GM18873 (cell line): ENCODE data around the gene KDM6A.
A peak's percentile ranks its signal among the peaks of the same experiment; 100 is the strongest.
"Not testable (repeated sequence)": the region's sequence is repeated elsewhere in the genome, so short reads cannot be mapped to it uniquely, and the experiment has no call there.

Source experiments
- ATAC-seq: cut with Tn5 transposase; IDR thresholded peaks from one replicate; pipeline ENCODE4 v1.9.1; 2021; ENCODE audit warnings: mild to moderate bottlenecking, moderate library complexity, moderate number of reproducible peaks; ENCODE audit not compliant: unreplicated experiment, low FRiP score

Gene KDM6A

DNA sequence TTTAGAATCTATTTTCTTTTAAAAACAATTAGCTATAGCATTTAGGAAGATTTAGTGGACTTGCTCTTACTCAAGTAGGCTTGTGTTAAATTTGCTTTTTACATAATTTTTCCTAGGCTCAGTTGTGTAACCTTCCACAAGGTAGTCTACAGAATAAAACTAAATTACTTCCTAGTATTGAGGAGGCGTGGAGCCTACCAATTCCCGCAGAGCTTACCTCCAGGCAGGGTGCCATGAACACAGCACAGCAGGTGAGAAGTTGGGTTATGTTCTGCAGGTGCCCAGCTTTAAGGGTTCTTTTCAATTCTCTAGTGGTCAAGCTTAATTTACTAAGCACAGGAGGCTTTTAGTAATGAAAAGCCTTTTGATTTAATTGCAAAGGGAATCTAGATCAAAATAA is 186.9 kb downstream of the KDM6A start:
- ATAC-seq: not testable (repeated sequence)

DNA sequence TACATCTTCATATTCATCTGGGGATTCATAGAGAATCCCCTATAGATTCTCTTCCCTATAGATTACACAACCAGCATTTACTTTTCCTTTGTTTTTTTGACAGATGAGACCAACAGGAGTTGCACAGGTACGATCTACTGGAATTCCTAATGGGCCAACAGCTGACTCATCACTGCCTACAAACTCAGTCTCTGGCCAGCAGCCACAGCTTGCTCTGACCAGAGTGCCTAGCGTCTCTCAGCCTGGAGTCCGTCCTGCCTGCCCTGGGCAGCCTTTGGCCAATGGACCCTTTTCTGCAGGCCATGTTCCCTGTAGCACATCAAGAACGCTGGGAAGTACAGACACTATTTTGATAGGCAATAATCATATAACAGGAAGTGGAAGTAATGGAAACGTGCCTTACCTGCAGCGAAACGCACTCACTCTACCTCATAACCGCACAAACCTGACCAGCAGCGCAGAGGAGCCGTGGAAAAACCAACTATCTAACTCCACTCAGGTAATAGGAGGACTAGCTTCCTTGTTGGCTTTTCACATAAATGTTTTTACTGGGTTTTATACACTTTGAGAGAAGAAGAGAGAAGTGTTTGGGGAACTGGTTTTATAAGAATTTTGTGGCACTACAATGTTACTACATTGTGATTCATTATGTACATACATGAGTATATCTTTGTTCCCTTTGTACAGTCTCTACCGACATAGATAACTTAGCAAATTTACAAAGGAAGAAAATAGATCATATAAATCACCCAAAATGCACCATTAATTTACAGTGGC is 190.5 kb downstream of the KDM6A start:
- no peak for ATAC-seq

DNA sequence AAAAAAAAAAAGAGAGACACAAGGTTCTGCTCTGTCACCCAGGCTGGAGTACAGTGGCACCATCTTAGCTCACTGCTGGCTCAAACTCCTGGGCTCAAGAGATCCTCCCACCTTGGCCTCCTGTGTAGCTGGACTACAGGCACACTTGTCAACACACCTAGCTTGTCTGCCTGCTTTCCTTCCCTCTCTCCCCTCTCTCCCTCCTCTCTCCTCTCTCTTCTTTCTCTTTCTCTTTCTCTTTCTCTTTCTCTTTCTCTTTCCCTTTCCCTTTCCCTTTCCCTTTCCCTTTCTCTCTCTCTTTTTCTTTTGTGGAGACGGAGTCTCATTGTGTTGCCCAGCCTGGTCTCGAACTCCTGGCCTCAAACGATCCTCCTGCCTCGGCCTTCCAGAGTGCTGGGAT is 195.6 kb downstream of the KDM6A start:
- ATAC-seq: no peak

DNA sequence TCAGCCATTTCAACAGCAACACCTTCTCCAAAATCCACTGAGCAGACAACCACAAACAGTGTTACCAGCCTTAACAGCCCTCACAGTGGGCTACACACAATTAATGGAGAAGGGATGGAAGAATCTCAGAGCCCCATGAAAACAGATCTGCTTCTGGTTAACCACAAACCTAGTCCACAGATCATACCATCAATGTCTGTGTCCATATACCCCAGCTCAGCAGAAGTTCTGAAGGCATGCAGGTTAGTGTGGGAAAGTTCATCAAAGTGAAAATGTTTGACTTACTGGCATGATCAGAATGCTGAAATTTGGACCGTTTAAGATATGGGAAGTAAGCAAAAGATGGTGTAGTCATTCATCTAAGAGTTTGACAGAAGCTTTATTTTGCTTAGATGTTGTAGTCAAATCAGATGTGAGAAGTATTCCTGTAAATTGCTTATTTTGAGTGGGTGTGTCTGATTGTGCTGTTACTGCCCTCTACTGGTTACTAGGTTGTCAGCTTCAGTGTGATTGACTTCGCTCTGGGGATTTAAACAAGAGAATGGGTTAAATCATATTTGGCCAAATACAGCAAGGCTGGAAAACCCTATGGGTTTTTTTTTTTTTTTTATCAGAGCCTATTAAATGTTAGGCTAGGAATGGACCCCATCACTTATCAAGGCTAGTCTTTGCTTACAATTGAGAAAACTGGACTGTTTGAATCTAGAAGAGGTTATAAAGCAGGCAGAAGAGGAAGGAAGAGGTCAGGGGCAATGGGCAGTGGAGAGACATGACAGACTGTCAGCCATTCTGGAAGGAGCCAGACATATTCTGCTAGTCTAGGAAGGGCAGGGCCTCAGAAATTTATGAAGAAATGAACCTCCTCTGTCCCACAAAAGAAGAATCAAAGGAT is 197.4 kb downstream of the KDM6A start:
- ATAC-seq: no peak

DNA sequence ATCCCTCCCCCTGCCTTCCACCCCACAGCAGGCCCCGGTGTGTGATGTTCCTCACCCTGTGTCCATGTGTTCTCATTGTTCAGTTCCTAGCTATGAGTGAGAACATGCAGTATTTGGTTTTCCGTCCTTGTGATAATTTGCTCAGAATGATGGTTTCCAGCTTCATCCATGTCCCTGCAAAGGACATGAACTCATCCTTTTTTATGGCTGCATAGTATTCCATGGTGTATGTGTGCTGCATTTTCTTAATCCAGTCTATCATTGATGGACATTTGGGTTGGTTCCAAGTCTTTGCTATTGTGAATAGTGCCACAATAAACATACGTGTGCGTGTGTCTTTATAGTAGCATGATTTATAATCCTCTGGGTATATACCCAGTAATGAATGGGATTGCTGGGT is 200.0 kb downstream of the KDM6A start:
- ATAC-seq: not testable (repeated sequence)

DNA sequence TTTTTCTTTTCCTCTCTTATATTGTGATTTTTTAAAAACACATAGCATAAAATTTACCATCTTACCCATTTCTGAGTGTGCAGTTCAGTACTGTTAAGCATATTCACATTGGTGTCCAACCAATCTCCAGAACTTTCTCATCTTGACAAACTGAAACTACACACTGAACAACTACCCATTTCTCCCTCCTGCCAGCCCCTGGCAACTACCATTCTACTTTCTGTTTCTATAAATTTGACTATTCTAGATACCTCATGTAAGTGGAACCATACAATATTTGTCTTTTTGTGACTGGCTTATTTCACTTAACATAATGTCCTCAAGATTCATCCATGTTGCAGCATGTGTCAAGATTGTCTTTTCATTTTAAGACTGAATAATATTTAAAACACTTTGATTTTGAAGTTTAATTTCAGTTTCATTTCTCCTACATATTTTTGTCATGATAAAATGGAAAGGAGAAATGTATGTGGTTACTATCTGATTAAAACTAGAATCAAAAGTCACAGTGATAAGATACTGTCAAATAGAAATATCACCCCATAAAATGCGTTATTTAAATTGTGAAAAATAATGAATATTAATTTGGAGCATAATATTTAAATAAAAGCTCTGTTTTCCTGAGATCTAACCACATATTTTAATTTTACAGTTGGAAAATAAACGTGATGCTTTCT is 204.9 kb downstream of the KDM6A start:
- peak; percentile 93 for ATAC-seq

DNA sequence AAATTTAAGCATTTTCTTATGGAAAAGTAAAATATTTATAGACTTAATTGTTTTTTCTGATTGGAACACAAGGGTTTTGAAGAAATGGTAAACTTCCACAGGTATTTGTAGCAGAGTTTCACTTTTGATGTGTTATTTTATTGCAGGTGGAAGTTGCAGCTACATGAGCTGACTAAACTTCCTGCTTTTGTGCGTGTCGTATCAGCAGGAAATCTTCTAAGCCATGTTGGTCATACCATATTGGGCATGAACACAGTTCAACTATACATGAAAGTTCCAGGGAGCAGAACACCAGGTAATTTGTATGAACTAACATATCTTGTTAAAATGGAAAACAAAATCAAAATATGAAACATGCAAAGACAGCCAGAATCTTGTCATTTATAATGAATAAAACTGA is 210.3 kb downstream of the KDM6A start:
- no peak for ATAC-seq

DNA sequence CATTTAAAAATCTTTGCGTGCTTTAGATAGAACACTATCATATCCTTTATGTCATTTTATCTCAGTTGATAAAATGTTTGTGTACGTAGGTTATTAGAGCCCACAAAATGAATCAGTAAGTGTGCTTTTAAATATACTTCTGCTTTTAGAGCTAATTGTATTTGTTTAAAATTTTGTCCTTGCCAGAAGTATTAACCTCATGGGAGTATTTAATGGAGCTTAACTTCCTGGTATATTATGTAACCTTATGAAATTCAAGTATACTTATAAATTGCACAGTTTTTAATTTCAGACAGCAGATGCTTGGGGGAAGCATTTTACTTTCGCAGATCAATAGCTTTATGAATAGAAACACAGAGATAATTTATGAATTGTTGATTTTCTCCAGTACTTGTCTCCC is 237.5 kb downstream of the KDM6A start:
- no peak for ATAC-seq

DNA sequence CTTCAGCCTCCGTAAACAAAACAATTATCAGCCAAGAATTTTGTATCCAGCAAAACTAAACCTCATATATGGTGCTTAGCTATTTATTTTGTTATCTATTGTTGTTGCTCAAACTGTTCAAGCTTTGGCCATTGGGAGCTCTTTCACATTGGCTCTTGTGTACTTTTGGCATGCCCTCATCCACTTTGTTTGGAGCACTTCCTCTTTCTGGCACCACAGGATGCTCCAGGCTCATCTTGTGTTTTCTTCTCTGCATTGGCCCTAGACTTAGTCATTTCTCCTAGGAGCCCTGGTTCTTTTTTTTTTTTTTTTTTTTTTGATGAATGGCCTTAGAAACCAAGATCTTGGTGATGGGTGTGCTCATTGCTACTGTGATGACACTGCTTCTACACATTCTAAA is 253.2 kb downstream of the KDM6A start:
- ATAC-seq: no peak

DNA sequence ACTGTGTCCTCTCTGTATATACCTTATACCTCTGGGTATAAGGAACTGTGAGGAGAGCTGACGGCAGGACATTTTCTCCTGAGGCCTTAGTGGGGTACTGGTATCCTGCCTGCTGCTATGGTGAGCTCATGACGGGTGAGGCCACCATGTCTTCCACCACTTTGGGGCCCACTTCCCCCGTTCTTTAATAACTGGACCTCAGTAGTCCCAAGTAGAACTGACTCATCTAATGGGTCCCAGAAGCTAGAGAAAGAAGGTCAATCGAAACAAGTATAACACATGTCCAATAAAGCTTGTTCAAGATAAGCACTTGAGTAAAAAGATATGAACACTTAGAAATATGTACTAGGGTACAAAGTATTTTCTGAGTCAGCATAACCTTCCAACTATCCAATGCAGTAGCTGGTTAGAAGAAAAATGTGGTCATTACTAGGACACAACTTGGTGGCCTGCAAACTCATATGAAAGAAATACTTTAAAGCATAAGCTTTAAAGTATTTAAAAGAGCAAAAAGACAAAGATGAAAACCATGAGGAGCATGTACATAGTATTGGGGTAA is 256.0 kb downstream of the KDM6A start:
- no peak for ATAC-seq

DNA sequence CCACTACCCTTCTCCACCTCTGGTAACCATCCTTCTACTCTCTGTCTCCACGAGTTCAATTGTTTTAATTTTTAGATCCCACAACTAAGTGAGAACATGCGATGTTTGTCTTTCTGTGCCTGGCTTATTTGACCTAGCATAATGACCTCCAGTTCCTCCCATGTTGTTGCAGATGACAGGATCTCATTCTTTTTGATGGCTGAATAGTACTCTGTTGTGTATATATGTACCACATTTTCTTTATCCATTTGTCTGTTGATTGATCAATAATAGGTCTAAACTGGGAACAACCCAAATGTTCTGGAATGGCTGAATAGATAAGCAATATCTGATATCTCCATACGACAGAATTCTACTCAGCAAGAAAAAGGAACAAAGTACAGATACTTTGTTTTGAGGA is 260.5 kb downstream of the KDM6A start:
- no peak for ATAC-seq

DNA sequence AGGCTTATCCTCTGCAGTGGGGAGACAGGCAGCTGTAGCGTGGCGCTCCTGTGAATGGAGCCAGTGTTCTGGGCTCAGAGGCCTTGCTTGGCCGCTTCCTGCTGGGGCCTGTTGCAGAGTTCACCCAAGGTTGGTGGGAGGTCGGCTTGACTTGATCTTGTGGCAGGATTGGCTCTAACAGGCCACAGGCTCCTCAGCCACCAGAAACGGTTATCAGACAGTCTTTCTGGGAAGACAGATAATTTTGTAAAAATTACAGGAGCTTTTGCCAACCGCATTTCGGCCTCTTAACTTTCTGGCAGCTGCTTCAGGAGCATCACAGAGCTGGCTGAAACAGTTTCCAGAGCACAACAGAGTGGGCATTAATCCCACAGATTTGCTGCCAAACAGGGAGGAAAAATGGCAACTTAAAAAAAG is 261.3 kb downstream of the KDM6A start:
- ATAC-seq: no peak

DNA sequence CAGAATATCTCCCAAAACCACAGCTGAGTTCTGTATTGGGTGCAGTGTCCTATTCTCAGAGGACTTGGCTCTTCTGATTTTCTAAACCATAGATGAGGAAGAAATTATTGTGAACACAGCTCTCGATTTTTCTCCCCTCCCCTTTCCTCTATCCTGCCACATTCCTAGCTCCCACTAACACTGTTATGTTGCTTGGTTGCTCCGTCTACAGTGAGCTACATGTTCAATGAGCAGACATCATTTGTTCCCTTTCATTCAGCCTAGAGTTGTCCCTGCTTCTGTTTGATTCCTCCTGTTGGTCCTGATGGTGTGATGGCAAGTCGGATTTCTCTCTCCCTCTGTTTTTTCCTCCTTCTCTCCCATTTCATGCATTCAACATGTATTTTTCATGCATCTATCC is 261.8 kb downstream of the KDM6A start:
- ATAC-seq: no peak

DNA sequence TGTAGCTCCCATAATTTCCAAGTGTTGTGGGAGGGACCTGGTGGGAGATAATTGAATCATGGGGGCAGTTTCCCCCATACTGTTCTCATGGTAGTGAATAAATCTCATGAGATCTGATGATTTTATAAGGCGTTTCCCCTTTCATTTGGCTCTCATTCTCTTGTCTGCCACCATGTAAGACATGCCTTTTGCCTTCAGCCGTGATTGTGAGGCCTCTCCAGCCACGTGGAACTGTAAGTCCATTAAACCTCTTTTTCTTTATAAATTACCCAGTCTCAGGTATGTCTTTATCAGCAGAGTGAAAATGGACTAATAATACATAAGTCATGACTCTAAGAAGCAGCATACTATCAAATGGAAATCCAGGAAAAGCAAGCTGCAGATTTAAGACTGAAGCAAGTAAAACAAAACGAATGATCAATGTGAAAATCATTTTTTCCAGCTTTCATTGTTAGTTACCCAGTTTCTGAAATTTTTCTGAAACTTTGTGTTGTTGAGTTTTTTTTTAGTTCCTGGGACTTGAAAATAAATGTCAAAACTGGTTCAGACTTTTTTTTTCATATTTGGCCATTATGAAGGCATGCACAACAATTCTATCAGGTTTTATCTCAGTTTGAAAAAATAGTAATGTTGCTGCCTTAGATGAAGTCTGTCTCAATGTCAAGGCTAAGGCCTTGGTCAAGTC is 262.5 kb downstream of the KDM6A start:
- not testable (repeated sequence) for ATAC-seq

DNA sequence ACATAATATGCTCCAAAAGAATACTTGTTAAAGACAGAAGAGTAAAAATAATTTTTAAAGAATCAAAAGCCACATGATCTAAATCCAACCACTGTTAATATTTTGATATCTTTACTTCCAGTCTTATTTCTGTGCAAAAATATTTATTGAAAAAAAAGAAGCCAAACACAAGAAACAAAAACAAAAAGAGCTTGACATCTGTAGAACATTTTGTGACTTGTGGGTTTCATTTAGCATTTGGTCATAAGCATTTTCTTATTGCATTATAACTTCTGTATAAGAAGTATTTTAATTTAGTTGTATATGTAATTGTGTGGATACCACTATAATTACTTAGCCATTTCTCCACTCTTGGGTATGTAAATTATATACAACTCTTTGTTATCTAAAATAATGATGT is 264.5 kb downstream of the KDM6A start:
- ATAC-seq: no peak

DNA sequence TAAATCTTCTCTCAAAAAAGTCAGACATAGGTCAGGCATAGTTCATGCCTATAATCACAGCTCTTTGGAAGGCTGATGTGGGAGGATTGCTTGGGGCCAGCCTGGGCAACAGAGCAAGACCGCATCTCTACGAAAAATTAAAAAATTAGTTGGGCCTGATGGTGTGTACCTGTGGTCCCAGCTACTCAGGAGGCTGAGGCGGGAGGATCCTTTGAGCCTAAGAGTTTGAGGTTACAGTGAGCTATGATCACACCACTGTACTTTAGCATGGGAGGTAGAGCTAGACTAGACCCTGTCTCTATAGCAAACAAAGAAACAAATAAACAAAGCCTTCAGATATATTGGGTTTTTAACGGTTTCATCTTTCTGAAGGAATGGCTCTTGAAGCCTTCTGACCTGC is 265.5 kb downstream of the KDM6A start:
- ATAC-seq: no peak

DNA sequence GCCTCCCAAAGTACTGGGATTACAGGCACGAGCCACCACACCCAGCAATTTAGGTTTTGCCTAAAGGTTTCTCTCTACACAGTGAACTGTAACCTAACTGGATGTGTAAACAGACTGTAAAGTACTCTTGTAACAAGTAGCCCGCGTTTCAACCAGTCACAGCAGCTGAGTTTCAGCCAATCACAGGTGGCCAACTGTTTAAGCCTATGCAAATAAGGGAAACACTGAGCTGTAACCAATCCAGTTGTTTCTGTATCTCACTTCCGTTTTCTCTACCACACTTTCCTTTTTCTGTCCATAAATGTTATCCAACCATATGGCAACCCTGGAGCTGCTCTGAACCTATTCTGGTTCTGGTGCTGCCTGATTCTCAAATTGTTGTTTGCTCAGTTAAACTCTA is 267.8 kb downstream of the KDM6A start:
- ATAC-seq: no peak

DNA sequence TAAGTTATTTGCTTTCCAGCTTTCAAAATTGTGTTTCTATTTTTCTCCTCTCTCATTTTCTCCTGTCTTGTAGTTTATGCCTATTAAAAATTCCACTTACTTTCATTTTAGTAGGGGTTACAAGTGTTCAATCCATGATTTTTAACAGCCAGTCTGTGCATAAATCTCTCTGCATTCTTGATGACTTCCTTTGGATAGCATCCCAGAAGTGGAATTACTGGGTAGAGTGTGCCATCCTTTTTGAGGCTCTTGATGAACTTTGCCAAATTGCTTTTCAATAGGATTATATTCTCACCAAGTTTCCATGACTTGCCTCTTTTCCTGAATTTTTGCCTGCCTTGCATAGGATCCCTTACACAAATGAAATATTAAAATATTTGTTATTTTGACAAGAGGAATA is 269.2 kb downstream of the KDM6A start:
- no peak for ATAC-seq

DNA sequence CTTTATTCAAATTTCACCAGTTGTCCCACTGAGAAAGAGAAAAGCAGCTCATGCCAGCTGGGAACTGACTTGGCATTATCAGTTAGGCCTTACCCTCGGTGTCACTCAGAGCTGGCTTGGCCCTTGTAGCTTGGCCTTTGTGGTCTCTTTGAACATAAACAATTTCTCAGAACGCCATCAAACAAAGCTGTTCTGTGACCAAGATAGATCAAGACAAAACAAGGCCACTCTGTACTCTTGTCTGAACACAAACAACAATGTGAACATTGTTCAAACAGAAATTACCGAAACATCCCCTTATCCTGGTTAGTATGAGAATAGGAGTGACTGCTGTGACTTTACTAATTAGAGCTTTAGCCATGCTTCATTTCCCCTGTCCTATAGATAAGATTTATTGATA is 270.5 kb downstream of the KDM6A start:
- no peak for ATAC-seq

DNA sequence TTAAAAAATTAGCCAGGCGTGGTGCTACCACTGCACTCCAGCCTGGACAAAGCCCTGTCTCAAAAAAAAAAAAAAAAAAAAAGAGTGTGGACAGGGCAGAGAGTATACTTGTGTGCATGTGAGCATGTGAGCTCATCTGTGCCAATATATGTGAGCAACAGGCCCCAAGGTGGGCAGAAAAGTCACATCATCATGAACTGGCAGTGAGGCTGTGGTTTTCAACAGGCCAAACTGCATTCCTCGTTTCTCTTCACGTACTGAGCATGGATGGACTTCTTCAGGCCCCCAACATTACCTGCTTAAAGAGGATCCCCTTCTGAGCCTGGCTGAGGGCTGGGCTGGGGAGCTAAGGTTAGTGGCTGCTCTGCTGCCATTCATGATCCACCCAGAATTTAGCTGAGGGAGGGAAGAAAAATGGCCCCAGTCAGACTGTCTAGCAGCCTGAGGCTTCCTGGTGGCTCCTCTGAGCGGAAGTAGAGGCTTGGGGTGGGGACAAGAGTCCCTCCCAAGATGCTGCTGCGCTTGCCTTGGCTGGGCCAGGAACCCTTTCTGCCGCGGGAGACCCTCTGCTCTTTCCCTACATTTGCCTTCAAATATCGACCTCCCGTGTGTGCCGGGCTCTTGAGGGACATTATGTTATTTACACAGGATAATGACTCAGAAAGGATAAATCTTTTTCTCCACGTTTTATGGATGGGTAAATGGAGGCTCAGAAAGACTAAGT is 272.7 kb downstream of the KDM6A start:
- no peak for ATAC-seq
